Effector memory CD4-positive, alpha-beta T cell (primary cell): Measurements from ENCODE around the gene KCTD15.

Experiments
- DNase-seq, 3 donors: peaks; one replicate each; pipeline ENCODE4 v3.0.0-alpha.2; 2020
- H3K27ac ChIP-seq: 2 replicates; pipeline ENCODE4 v1.7.0; 2013; ENCODE audit warnings: mild to moderate bottlenecking, low read length, moderate library complexity; ENCODE audit not compliant: insufficient read depth, poor library complexity, severe bottlenecking
- H3K27me3 ChIP-seq: replicated peaks from 2 replicates; pipeline ENCODE4 v1.7.0; 2013; ENCODE audit warnings: mild to moderate bottlenecking, low read length; ENCODE audit not compliant: insufficient read depth, control insufficient read depth, poor library complexity, severe bottlenecking
- H3K36me3 ChIP-seq: 2 replicates; pipeline ENCODE4 v1.7.0; 2013; ENCODE audit warnings: mild to moderate bottlenecking, low read length, moderate library complexity; ENCODE audit not compliant: control insufficient read depth, insufficient read depth
- H3K4me1 ChIP-seq: 2 replicates; pipeline ENCODE4 v1.7.0; 2013; ENCODE audit warnings: low read length, mild to moderate bottlenecking; ENCODE audit not compliant: control insufficient read depth, insufficient read depth, poor library complexity, severe bottlenecking
- H3K4me3 ChIP-seq: 2 replicates; pipeline ENCODE4 v1.7.0; 2013; ENCODE audit warnings: low read length, low read depth, mild to moderate bottlenecking; ENCODE audit not compliant: insufficient read depth, poor library complexity, severe bottlenecking
- H3K9me3 ChIP-seq: 2 replicates; pipeline ENCODE4 v1.7.0; 2013; ENCODE audit warnings: mild to moderate bottlenecking, low read length, moderate library complexity; ENCODE audit not compliant: control insufficient read depth

Gene KCTD15

GRCh38 chr19:33804021-33804799, 7.5 kb downstream of the KCTD15 start:
- DNase-seq = no peak
- no peaks in the 10 kb centered on the region for H3K27me3 ChIP-seq
- H3K4me3 ChIP-seq = no peak overlapping the region
- H3K36me3 ChIP-seq = no peaks in the 10 kb centered on the region
- no peaks in the 10 kb centered on the region for H3K9me3 ChIP-seq
- peaks cover 12% of the 10 kb centered on the region for H3K4me1 ChIP-seq
- H3K27ac ChIP-seq = no peak overlapping the region

GRCh38 chr19:33805313-33805712, 8.6 kb downstream of the KCTD15 start:
- H3K4me3 ChIP-seq = no peak overlapping the region
- no peaks in the 10 kb centered on the region for H3K36me3 ChIP-seq

GRCh38 chr19:33805840-33806433, 9.3 kb downstream of the KCTD15 start:
- no peaks in the 10 kb centered on the region for H3K9me3 ChIP-seq
- H3K4me1 ChIP-seq = peaks cover 12% of the 10 kb centered on the region
- H3K27ac ChIP-seq = no peak overlapping the region
- no peak for DNase-seq
- no peaks in the 10 kb centered on the region for H3K36me3 ChIP-seq
- no peaks in the 10 kb centered on the region for H3K27me3 ChIP-seq
- no peak overlapping the region for H3K4me3 ChIP-seq

More at GRCh38 chr19:33805313-33805712, 8.6 kb downstream of the KCTD15 start:
- no peak overlapping the region for H3K27ac ChIP-seq
- H3K4me1 ChIP-seq = peaks cover 12% of the 10 kb centered on the region
- H3K9me3 ChIP-seq = no peaks in the 10 kb centered on the region
- DNase-seq = no peak
- no peaks in the 10 kb centered on the region for H3K27me3 ChIP-seq

- Histone ChIP-seq H3K36me3 (no peaks in the 10 kb centered on the region), H3K27ac (no peak overlapping the region), H3K4me3 (no peak overlapping the region), H3K9me3 (no peaks in the 10 kb centered on the region), H3K4me1 (peaks cover 12% of the 10 kb centered on the region), H3K27me3 (no peaks in the 10 kb centered on the region)
- no peak for DNase-seq
Measured at GRCh38 chr19:33806434-33806881, 9.8 kb downstream of the KCTD15 start.

GRCh38 chr19:33808399-33808798, 11.7 kb downstream of the KCTD15 start:
- no peaks in the 10 kb centered on the region for H3K36me3 ChIP-seq

GRCh38 chr19:33809960-33810359, 13.3 kb downstream of the KCTD15 start:
- H3K36me3 ChIP-seq = no peaks in the 10 kb centered on the region
- peaks cover 12% of the 10 kb centered on the region for H3K4me1 ChIP-seq
- no peak overlapping the region for H3K27ac ChIP-seq
- H3K9me3 ChIP-seq = no peaks in the 10 kb centered on the region
- no peak for DNase-seq
- H3K27me3 ChIP-seq = no peaks in the 10 kb centered on the region
- no peak overlapping the region for H3K4me3 ChIP-seq

More at GRCh38 chr19:33808399-33808798, 11.7 kb downstream of the KCTD15 start:
- Histone ChIP-seq H3K27ac (no peak overlapping the region), H3K4me1 (peaks cover 12% of the 10 kb centered on the region), H3K27me3 (no peaks in the 10 kb centered on the region), H3K9me3 (no peaks in the 10 kb centered on the region), H3K4me3 (no peak overlapping the region)
- no peak for DNase-seq

- no peaks in the 10 kb centered on the region for H3K36me3 ChIP-seq
- no peaks in the 10 kb centered on the region for H3K9me3 ChIP-seq
- peaks cover 11% of the 10 kb centered on the region for H3K4me1 ChIP-seq
- no peaks in the 10 kb centered on the region for H3K27me3 ChIP-seq
- H3K27ac ChIP-seq = no peak overlapping the region
- no peak for DNase-seq
- H3K4me3 ChIP-seq = no peak overlapping the region
Measured at GRCh38 chr19:33810821-33811220, 14.2 kb downstream of the KCTD15 start.

GRCh38 chr19:33811246-33811645, 14.6 kb downstream of the KCTD15 start:
- H3K4me3 ChIP-seq = no peak overlapping the region
- no peaks in the 10 kb centered on the region for H3K27me3 ChIP-seq
- peaks cover 7% of the 10 kb centered on the region for H3K4me1 ChIP-seq
- no peaks in the 10 kb centered on the region for H3K36me3 ChIP-seq
- no peak overlapping the region for H3K27ac ChIP-seq
- no peaks in the 10 kb centered on the region for H3K9me3 ChIP-seq
- no peak for DNase-seq

GRCh38 chr19:33811736-33812387, 15.2 kb downstream of the KCTD15 start:
- H3K27ac ChIP-seq = no peak overlapping the region
- no peak for DNase-seq
- H3K9me3 ChIP-seq = no peaks in the 10 kb centered on the region
- H3K4me3 ChIP-seq = no peak overlapping the region
- no peaks in the 10 kb centered on the region for H3K27me3 ChIP-seq
- H3K36me3 ChIP-seq = no peaks in the 10 kb centered on the region
- H3K4me1 ChIP-seq = peaks cover 1% of the 10 kb centered on the region
